Renal cortical epithelial cell (primary cell): ENCODE measurements around the gene TECRL. TPM values are rescaled to one million over a fixed set of nuclear protein-coding genes. Genes with fewer than 3 reads are reported as not detected.

Experiments
- DNase-seq: peaks from one replicate; pipeline ENCODE4 v3.0.0-alpha.2; 2011; ENCODE audit warnings: low read depth
- total RNA-seq: library from RNA; depleted of rRNA; stranded (reverse); fragments of >200 nt; gene quantifications from 2 replicates; pipeline ENCODE4 v1.2.3, GENCODE V29; 2014

The TECRL gene
- total RNA-seq, 1 donor from 2014 or later = not detected

DNA sequence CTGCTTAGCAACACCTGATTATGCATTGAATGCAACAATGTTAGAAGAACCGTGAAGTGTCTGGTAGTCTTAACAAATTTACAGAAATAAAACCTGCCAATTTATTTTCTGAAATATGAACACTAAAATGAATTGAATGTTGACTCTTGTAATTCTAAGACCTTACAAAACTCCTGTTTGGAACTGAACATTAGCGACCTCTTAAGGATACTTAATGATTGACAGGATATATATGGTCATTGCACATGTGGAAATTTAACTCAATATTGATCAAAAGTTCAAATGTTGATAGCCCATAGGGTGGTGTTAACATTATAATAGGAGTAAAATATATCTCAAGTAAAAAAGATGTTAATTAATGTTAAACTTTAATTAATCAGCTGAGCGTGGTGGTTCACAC, 79.1 kb downstream of the TECRL start:
- DNase-seq = no peak

DNA sequence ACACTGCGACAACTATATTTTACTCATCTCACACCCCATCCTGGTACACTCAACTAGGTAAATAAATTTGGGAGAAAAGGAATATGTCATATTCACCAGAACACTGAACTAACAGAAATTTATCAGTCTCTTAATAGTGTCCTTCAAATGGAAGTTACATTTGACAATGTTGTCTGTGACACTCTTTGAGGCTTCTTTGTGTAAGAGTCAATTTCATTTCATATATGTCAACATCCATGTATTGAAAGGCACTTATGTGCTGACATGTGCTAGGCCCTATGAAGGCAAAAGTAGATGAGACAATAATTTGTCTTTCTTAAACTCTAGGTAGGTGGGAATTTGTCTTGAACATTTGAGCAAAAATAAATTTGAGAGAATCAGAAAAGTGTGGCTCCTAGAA, 82.0 kb downstream of the TECRL start:
- no peak for DNase-seq

DNA sequence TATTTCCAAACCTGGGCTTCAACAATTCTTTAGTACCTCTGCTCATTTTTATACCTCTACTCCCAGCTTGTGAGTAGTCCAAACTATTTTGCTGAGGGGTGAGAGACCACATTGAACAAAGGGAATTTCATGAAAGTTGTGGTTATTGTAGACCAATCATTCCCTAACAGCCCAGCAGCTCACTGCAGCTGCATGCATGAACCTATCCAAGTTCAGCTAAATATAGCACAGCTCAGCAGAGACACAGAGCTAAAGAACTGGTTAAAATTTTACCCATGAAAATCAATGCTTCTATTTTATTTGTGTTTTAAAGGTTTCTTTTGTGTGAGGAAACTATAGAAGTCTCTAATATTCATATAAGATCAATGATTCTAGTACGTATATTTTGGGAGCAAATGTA, 82.7 kb downstream of the TECRL start:
- no peak for DNase-seq

DNA sequence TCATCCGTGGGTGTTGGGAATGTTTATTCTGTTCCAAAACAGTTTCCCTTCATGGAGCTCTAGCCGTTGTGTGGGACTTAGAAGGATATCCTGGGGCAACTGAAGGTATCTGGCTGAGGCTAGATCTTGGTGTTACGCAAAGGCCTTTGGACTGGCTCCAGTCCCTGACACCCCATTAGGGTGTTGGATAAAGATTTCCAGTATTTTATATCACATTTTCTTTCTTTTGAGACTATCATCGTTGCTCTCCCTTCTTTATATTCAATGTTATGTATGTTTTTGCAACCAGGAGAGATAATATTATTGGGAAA, 103.0 kb downstream of the TECRL start:
- DNase-seq = no peak

DNA sequence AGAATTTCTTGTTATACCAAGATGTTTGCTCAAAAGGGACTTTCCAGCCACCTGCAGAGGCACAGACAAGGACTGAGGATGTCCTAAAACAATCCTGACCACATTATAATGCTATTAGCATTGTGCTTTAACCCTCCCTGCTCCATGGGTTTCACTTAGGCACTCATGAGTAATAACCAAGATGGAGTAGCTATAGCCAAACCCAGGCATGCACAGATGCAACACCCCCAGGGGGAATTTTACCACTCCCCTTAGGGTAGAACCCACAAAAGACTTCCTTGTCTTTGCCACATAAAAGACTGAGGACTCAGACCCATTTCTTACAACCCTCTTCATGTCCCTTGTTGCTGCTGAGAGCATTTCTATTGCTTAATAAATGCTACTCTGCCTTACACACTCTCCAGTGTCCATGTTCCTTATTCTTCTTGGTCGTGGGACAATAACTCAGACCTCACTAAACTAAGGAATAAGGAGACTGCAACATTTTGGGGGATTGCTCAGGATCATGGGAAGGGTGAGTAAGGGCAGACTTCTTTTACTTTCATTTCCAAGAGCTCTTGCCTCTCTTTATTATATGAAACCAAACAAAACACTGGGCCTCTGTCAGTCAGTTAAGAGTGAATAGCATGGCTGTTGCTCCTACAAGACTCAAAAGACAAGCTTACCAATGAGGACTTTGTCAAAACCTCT, 103.5 kb downstream of the TECRL start:
- no peak for DNase-seq

DNA sequence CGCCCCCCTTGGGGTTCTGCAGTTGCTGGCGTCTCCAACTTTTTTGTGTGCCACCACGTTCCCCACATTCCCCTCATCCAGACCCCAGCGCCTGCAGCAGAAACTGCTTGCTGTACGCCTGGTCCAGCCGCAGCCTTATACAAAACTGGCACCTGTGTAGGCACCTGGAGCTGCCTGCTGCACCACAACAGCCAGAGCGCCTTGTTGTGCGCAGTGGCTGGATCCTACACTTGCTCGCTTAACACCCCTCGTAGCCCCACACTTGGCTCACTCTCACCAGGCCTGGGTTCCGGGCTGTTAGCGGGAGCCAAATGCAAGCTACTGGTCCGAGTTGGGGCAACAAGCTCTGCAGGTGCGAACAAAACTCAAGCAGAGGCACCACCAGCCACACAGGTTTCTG, 136.8 kb downstream of the TECRL start:
- no peak for DNase-seq

DNA sequence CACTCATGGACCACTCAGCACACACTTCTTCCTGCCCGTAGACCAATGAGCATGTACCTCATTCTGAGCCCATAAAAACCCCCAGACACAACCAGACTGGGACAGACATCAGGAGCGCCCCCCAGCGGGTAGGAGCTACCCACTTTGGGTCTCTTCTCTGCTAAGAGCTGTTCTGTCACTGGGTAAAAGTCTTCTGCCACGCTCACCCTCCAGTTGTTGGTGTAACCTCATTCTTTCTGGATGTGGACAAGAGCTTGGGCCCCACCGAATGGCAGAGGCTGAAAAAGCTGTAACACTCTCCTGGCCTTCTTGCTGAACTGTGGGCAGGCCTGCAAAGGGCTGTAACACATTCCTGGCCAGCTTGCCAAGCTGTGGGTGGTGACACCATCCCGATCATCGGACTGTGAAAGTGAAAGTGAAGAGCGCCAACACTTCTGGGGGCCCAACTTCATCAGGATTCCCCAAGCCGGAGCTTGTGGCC, 137.6 kb downstream of the TECRL start:
- peak; percentile 18 for DNase-seq

DNA sequence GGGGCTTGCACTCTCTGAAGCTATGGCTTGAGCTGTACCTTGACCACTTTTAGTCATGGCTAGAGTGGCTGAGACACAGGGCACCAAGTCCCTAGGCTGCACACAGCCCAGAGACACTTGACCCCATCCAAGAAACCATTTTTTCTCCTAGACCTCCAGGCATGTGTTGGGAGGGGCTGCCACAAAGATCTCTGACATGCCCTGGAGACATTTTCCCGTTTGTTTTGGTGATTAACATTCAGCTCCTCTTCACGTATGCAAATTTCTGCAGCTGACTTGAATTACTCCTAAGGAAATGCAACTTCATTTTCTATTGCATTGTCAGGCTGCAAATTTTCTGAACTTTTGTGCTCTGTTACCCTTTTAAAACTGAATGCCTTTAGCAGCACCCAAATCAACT, 142.6 kb downstream of the TECRL start:
- no peak for DNase-seq

DNA sequence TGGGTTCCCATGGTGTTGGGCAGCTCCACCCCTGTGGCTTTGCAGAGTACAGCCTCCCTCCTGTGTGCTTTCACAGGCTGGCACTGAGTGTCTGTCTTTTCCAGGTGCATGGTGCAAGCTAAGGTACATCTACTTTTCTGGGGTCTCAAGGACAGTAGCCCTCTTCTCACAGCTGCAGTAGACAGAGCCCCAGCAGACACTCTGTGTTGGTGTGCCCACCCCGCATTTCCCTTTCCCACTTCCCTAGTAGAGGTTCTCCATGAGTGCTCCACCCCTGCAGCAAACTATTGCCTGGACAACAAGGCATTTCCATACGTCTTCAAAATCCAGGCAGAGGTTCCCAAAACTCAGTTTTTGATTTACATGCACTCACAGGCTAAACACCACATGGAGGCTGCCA, 143.0 kb downstream of the TECRL start:
- no peak for DNase-seq

DNA sequence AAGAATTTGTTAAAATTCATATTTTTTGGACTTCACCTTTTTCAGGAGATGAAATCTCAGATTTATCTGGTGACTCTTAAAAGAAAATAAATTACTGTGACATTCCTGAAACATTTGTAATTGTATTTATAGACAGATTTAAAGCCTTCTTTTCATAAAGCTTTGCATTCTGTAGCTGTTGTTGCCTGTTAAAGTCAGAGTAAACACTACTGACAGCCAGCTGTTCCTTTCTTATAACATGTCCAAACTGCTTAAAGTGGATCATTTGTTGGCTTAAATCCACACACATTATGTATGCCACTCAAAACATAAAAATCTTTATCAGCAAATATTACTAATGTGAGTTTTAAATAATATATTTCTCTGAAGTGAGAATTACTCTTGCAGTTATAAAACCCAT, 157.5 kb downstream of the TECRL start:
- no peak for DNase-seq

DNA sequence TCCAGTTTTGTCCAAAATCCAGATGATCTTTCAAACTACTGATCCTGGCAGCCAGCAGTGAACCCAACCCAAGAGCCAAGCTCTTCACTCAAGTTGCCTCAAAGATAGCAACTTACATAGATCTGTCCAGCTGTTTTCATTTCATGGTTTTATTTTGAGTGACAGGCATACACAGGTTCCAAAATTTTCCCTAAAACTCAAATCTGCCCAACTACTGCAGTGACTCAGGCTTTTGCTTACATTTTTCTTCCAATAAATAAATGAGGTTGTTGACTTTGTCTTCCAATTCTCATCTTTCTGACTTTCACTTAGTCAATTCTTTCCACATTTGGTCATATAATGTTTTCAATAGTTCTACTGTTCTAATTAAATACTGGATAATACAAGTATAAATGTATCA, 158.8 kb downstream of the TECRL start:
- no peak for DNase-seq

DNA sequence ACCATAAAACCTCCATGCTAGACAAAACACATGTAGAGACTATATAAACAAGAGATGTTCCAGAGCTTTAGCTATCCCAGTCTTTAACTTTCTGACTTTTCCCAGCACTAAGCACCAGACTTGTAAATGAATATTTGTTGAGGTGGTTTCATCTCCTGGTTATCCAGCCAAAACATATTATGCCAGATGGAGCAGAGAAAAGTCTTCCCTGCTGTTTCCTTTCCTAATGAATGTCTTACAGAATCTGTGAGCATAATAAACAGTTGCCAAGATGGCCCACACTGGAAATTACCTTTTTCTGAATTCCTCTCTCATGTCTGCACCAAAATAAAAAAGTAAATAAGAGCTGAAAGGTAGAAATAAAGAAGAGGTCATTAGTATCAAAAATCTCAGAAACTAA, 159.2 kb downstream of the TECRL start:
- DNase-seq = no peak

DNA sequence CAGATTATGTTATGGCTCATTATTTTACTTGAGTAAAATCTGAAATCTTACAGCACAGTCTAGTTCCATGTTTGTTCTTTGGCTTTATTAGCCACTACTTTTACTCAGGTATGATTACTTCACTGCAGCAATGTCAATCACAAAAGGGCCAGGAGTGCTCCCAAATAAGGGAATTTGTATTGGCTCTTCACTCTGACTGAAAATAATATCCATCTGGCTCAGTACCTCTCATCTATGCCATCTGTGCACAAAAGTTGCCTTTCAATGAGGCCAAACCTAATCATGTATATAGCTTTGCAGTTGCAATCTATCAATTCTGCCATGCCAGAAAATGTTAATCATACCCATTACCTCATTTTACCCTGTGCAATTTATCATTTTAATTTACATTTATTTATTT, 161.1 kb downstream of the TECRL start:
- DNase-seq = no peak

DNA sequence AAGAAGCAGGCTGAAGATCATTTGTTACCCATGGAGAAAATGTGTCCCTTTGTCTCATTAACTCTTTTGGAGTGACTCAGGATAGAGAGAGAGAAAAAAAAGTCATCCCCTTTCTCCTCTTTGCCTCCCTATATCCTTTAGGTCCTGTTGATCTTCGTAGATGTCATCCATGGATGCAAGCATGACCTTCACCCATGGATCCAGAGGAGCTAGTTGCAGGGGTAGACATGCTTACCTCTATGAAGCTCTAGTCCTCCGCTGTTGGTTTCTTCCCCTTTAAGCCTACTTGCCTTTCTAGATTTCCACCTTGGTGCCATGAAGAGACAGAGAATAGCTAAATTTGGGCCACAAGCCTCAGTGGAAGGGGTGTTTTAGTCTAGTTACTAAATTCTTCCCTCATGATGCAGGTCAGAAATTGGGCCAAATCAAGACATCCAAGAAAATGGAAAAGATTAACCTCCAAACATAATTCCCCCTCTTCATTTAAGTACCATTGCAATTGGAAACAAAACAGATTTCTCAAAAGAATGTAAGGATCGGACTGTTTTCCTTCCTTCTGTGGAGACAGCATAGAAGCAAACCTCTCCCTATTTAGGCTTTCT, 178.4 kb downstream of the TECRL start:
- DNase-seq = no peak
